Measurements from ENCODE around the gene GLI1.

The GLI1 gene

GRCh38 chr12:57518176-57518919, 58.8 kb downstream of the GLI1 start:
- no peak for DNase-seq (ENCODE audit: low read depth in 3 of 3)

GRCh38 chr12:57518920-57519795, 59.6 kb downstream of the GLI1 start:
- DNase-seq (ENCODE audit: low read depth in 3 of 3): peak in 1 of 3 donors; percentile 19

- DNase-seq (ENCODE audit: low read depth in 3 of 3): no peak
Measured at GRCh38 chr12:57519796-57520052, 60.1 kb downstream of the GLI1 start.

- peak; percentile 99 for DNase-seq (ENCODE audit: low read depth in 3 of 3)
Measured at GRCh38 chr12:57520053-57520818, 60.7 kb downstream of the GLI1 start, which contains the start of gene DDIT3. Gene DDIT3, minus strand, starts transcription at chr12:57520514. Its CDS starts 3,108 bp downstream, at chr12:57517406.

- no peak for DNase-seq (ENCODE audit: low read depth in 3 of 3)
Measured at GRCh38 chr12:57521525-57522010, 62.0 kb downstream of the GLI1 start.

Measured in stimulated activated CD4-positive, alpha-beta T cell treated with anti-CD3 and anti-CD28 coated beads, TNF-alpha, amount 100 ng/mL, for 48 hours (primary cell).